Rectal smooth muscle tissue (tissue), 1 donor: ENCODE measurements around the gene REC114.
"Not testable (repeated sequence)": the region's sequence is repeated elsewhere in the genome, so short reads cannot be mapped to it uniquely, and the experiment has no call there.

Experiments
- H3K27ac ChIP-seq: one replicate; pipeline ENCODE4 v1.7.0; 2013; ENCODE audit warnings: low read depth, low read length, inconsistent platforms
- H3K27me3 ChIP-seq: one replicate; pipeline ENCODE4 v1.7.0; 2013; ENCODE audit warnings: low read length; ENCODE audit not compliant: control insufficient read depth, insufficient read depth
- H3K36me3 ChIP-seq: one replicate; pipeline ENCODE4 v1.7.0; 2013; ENCODE audit warnings: low read length; ENCODE audit not compliant: control insufficient read depth, insufficient read depth
- H3K4me1 ChIP-seq: one replicate; pipeline ENCODE4 v1.7.0; 2013; ENCODE audit warnings: low read length; ENCODE audit not compliant: control insufficient read depth, insufficient read depth
- H3K4me3 ChIP-seq: one replicate; pipeline ENCODE4 v1.7.0; 2013; ENCODE audit warnings: low read length
- H3K9ac ChIP-seq: one replicate; pipeline ENCODE4 v1.7.0; 2013; ENCODE audit warnings: low read length

Gene REC114

DNA sequence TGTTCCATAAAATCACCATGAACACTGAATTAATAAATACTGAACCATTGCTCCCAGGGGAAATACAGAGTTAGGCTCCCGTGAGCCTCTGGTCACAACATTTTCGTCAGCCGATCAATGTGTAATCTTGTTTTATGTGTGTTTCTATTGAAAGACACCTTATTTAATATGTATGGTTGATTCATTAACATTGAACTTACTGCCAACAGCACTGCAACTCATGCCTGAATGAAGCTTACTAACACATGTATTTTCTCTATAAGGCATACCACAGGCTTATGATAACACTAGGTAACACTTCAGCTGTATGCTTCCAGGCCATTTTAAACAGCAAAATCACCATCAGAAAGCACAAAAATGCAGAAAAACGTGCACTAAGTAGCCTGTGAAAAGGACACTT is 9.1 kb upstream of the REC114 start:
- no peaks in the 10 kb centered on the region for H3K4me1 ChIP-seq
- no peak overlapping the region for H3K4me3 ChIP-seq
- H3K36me3 ChIP-seq: no peaks in the 10 kb centered on the region
- H3K27me3 ChIP-seq: no peaks in the 10 kb centered on the region
- H3K9ac ChIP-seq: no peak overlapping the region
- H3K27ac ChIP-seq: no peak overlapping the region

DNA sequence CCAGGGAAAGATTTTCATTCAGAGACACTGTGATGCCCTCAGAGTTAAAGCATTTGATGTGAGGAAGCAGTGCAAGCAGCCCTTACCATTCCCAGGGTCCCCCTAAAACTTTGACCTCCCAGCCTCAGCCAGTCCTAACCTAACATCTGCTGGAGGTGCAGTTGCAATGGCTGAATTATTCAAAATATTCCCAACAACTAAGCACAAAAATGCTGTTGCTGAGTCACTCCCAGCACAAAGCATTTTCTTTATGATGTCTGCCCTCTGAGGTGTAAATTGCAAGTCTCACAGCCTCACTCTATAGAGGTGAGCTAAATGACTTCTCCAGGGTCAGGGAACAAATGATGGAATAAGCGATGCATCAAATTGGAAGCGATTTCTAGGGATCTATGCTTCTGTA is 6.4 kb upstream of the REC114 start:
- Histone ChIP-seq H3K27ac (no peak overlapping the region), H3K4me1 (no peaks in the 10 kb centered on the region), H3K9ac (no peak overlapping the region), H3K4me3 (no peak overlapping the region), H3K27me3 (no peaks in the 10 kb centered on the region), H3K36me3 (no peaks in the 10 kb centered on the region)

DNA sequence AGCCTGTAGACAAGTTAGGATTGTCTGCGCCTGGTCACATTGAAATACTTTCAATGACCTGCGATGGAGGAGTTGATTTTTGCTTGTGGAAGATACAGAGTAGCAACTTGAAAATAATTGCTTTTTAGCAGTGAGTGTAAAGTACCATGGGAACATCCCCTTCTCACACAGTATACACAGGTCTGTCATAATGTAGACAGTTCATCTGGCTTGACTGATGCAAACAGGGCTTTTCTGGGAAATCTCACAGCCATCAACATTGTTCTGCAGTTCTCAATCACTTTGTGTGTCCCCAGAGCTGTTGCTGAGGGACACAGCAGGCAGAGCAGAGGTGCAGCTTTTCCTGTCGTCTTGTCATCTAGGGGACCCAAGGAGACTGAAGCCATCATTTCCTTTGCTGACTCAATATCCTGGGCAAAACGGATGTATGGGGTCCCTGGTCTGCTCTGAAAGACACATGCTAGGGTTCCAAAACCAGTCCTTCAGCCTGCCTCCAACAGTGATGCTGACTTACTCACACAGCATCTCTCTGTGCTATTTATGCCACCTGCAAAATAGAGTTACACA is 5.3 kb upstream of the REC114 start:
- H3K36me3 ChIP-seq: no peaks in the 10 kb centered on the region
- no peaks in the 10 kb centered on the region for H3K4me1 ChIP-seq
- H3K27me3 ChIP-seq: no peaks in the 10 kb centered on the region
- no peak overlapping the region for H3K9ac ChIP-seq
- no peak overlapping the region for H3K4me3 ChIP-seq
- no peak overlapping the region for H3K27ac ChIP-seq

GRCh38 chr15:73438651-73439050 is 4.3 kb upstream of the REC114 start:
- Histone ChIP-seq H3K36me3 (no peaks in the 10 kb centered on the region), H3K4me1 (no peaks in the 10 kb centered on the region), H3K27me3 (no peaks in the 10 kb centered on the region), H3K4me3 (no peak overlapping the region), H3K9ac (no peak overlapping the region), H3K27ac (no peak overlapping the region)

GRCh38 chr15:73440571-73440970 is 2.4 kb upstream of the REC114 start:
- no peak overlapping the region for H3K9ac ChIP-seq
- H3K27me3 ChIP-seq: no peaks in the 10 kb centered on the region
- H3K4me3 ChIP-seq: no peak overlapping the region

DNA sequence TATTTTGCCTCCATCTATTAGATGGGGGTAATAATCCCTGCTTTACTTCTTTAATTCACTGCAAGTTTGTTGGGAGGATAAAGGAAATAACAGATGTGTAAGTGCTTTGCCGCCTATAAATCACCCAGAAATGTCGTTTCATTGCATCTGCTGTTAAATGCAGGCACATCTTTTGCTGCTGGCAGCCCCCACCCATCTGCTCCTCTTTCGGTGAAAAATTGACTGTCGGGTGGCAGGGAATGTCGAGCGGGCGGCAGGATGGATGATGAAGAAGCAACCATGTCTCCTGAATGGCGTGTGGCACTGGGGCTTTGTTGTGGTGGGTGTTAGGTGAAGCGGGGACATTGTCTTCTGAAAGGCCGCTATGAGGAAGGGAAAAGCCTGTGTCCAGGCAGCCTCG is 543 bp upstream of the REC114 start:
- no peak overlapping the region for H3K4me3 ChIP-seq
- H3K9ac ChIP-seq: no peak overlapping the region
- H3K36me3 ChIP-seq: no peaks in the 10 kb centered on the region
- no peaks in the 10 kb centered on the region for H3K4me1 ChIP-seq
- H3K27ac ChIP-seq: no peak overlapping the region
- no peaks in the 10 kb centered on the region for H3K27me3 ChIP-seq

More at GRCh38 chr15:73440571-73440970, 2.4 kb upstream of the REC114 start:
- Histone ChIP-seq H3K27ac (no peak overlapping the region), H3K4me1 (no peaks in the 10 kb centered on the region), H3K36me3 (no peaks in the 10 kb centered on the region)

- not testable (repeated sequence) for H3K27me3 ChIP-seq, H3K4me3 ChIP-seq, H3K27ac ChIP-seq, H3K36me3 ChIP-seq, H3K4me1 ChIP-seq, H3K9ac ChIP-seq
Observed at GRCh38 chr15:73447471-73447870, 4.5 kb downstream of the REC114 start.

DNA sequence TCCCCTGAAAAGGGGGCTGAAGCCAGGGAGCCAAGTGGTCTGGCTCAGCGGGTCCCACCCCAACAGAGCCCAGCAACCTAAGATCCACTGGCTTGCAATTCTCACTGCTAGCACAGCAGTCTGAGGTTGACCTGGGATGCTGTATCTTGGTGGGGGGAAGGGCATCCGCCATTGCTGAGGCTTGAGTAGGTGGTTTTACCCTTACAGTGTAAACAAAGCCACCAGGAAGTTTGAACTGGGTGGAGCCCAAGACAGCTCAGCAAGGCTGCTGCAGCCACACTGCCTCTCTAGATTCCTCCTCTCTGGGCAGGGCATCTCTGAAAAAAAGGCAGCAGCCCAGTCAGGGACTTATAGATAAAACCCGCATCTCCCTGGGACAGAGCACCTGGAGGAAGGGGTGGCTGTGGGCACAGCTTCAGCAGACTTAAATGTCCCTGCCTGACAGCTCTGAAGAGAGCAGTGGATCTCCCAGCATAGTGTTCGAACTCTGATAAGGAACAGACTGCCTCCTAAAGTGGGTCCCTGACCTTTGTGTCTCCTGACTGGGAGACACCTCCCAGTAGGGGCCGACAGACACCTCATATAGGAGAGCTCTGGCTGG is 5.3 kb downstream of the REC114 start:
- H3K9ac ChIP-seq, H3K4me1 ChIP-seq, H3K4me3 ChIP-seq, H3K36me3 ChIP-seq, H3K27ac ChIP-seq, H3K27me3 ChIP-seq: not testable (repeated sequence)

GRCh38 chr15:73449980-73450379 is 7.0 kb downstream of the REC114 start:
- not testable (repeated sequence) for H3K27ac ChIP-seq, H3K4me3 ChIP-seq, H3K27me3 ChIP-seq, H3K36me3 ChIP-seq, H3K9ac ChIP-seq, H3K4me1 ChIP-seq

DNA sequence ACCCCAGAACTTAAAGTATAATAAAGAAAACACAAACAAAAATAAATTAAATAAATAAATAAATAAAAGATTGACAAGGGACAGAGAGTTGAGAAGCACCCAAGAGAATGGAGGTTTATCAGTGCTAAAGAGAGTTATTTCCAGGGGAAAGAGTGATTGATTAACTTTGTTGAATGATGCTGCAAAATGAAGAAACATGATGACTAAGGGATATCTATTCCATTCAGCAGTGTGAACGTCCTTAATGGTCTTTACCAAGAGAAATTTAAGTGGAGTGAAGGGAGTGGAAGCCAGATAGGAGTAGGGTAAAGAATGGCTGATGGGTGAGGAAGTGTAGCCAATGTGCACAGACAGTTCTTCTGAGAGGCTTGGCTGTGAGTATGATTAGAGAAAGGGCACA is 11.1 kb downstream of the REC114 start:
- Histone ChIP-seq H3K4me3 (no peak overlapping the region), H3K4me1 (no peaks in the 10 kb centered on the region), H3K27me3 (no peaks in the 10 kb centered on the region), H3K36me3 (no peaks in the 10 kb centered on the region), H3K27ac (no peak overlapping the region), H3K9ac (no peak overlapping the region)

DNA sequence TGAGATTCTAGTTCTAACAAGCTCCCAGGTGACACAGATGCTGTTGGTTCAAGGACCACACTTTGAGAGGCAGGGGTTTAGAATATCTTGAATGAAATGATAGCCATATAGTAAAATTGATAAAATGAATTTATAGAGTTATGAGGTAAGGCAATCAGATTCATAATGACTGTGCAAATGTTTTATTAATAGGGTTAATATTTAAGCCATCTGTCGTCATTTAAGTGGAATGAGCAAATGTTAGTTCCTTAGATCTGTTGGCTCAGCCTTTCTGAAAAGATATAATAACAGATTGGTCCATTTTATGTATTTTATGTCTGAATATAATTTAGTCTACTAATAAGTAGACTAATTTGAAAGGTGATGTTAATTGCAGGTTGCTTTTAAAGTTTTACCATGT is 12.9 kb downstream of the REC114 start:
- H3K4me3 ChIP-seq: no peak overlapping the region
- H3K9ac ChIP-seq: no peak overlapping the region
- H3K4me1 ChIP-seq: no peaks in the 10 kb centered on the region

GRCh38 chr15:73457334-73457733 is 14.4 kb downstream of the REC114 start:
- Histone ChIP-seq H3K4me1 (no peaks in the 10 kb centered on the region), H3K9ac (no peak overlapping the region), H3K27ac (no peak overlapping the region), H3K4me3 (no peak overlapping the region), H3K27me3 (no peaks in the 10 kb centered on the region), H3K36me3 (no peaks in the 10 kb centered on the region)

More for the DNA sequence above, 12.9 kb downstream of the REC114 start:
- Histone ChIP-seq H3K27me3 (no peaks in the 10 kb centered on the region), H3K27ac (no peak overlapping the region), H3K36me3 (no peaks in the 10 kb centered on the region)

DNA sequence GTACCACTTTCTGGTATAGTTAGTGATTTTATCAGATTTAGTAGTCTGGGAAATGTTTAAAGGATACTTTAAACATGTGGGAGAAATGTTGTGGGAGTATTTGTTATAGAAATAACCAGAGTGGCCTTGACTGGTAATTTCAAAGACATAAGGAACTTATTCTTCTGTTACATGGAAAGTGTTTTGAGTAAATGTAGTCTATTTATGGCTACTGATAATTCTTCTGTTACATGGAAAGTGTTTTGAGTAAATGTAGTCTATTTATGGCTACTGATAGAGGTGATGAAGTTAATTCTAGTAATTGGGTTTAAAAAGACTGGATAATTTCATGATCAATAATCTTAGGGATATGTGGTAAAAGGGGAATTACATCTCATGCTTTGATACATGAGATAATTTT is 17.7 kb downstream of the REC114 start:
- Histone ChIP-seq H3K4me1 (no peaks in the 10 kb centered on the region), H3K27me3 (no peaks in the 10 kb centered on the region), H3K36me3 (no peaks in the 10 kb centered on the region), H3K4me3 (no peak overlapping the region), H3K9ac (no peak overlapping the region), H3K27ac (no peak overlapping the region)
